ENCODE results near the gene NOS3.

NOS3 gene

GRCh38 chr7:150975536-150976319 is 15.1 kb upstream of the NOS3 start:
- H3K36me3 ChIP-seq (ENCODE audit: control insufficient read depth, insufficient read depth, low read length): no peaks in the 10 kb centered on the region
- peaks cover 35% of the 10 kb centered on the region for H3K4me1 ChIP-seq
- TF ChIP-seq CTCF (IDR thresholded peaks at IDR 0.05): no peak
- peak overlapping the region; percentile 99 for H3K27ac ChIP-seq
- H3K79me2 ChIP-seq: peaks cover 4% of the 10 kb centered on the region
- H3K9ac ChIP-seq: peak overlapping the region; percentile 72
- H3K4me2 ChIP-seq (ENCODE audit: low read length): peak overlapping the region; percentile 65
- H3K4me3 ChIP-seq (ENCODE audit: low read depth, low read length): peak overlapping the region; percentile 66
- peak overlapping the region; percentile 79 for H2AFZ ChIP-seq
- no peaks in the 10 kb centered on the region for H3K27me3 ChIP-seq (ENCODE audit: control insufficient read depth, insufficient read depth, low read length)
- no peaks in the 10 kb centered on the region for H3K9me3 ChIP-seq (ENCODE audit: control insufficient read depth, low read length)

GRCh38 chr7:150976529-150977381 is 14.1 kb upstream of the NOS3 start:
- Histone ChIP-seq H2AFZ (no peak overlapping the region), H3K27me3 (ENCODE audit: control insufficient read depth, insufficient read depth, low read length) (no peaks in the 10 kb centered on the region), H3K4me1 (peaks cover 28% of the 10 kb centered on the region), H3K9ac (peak overlapping the region; percentile 23), H3K79me2 (no peaks in the 10 kb centered on the region), H3K4me2 (ENCODE audit: low read length) (peak overlapping the region; percentile 65), H3K9me3 (ENCODE audit: control insufficient read depth, low read length) (no peaks in the 10 kb centered on the region), H3K36me3 (ENCODE audit: control insufficient read depth, insufficient read depth, low read length) (no peaks in the 10 kb centered on the region), H3K27ac (peak overlapping the region; percentile 99), H3K4me3 (ENCODE audit: low read depth, low read length) (peak overlapping the region; percentile 61)
- TF ChIP-seq CTCF (IDR thresholded peaks at IDR 0.05): no peak

- H3K4me3 ChIP-seq (ENCODE audit: low read depth, low read length): peak overlapping the region; percentile 61
Measured at GRCh38 chr7:150977382-150978125, 13.3 kb upstream of the NOS3 start.

More at GRCh38 chr7:150977382-150978125, 13.3 kb upstream of the NOS3 start:
- TF ChIP-seq CTCF (IDR thresholded peaks at IDR 0.05): no peak
- Histone ChIP-seq H2AFZ (no peak overlapping the region), H3K9me3 (ENCODE audit: control insufficient read depth, low read length) (no peaks in the 10 kb centered on the region), H3K79me2 (no peaks in the 10 kb centered on the region), H3K4me1 (peaks cover 28% of the 10 kb centered on the region), H3K27me3 (ENCODE audit: control insufficient read depth, insufficient read depth, low read length) (no peaks in the 10 kb centered on the region), H3K9ac (no peak overlapping the region), H3K4me2 (ENCODE audit: low read length) (peak overlapping the region; percentile 65), H3K27ac (peak overlapping the region; percentile 99), H3K36me3 (ENCODE audit: control insufficient read depth, insufficient read depth, low read length) (no peaks in the 10 kb centered on the region)
